NCI-H2196 treated with DMSO at 0.1 percent for 48 hours (cell line): ENCODE data around the gene SFXN2.
"Not testable (repeated sequence)": the region's sequence is repeated elsewhere in the genome, so short reads cannot be mapped to it uniquely, and the experiment has no call there.

Source experiments
- DNase-seq: peaks from one replicate; lab custom pipeline; 2025; ENCODE audit not compliant: unreplicated experiment; lab: John Stamatoyannopoulos, UW

The SFXN2 gene

DNA sequence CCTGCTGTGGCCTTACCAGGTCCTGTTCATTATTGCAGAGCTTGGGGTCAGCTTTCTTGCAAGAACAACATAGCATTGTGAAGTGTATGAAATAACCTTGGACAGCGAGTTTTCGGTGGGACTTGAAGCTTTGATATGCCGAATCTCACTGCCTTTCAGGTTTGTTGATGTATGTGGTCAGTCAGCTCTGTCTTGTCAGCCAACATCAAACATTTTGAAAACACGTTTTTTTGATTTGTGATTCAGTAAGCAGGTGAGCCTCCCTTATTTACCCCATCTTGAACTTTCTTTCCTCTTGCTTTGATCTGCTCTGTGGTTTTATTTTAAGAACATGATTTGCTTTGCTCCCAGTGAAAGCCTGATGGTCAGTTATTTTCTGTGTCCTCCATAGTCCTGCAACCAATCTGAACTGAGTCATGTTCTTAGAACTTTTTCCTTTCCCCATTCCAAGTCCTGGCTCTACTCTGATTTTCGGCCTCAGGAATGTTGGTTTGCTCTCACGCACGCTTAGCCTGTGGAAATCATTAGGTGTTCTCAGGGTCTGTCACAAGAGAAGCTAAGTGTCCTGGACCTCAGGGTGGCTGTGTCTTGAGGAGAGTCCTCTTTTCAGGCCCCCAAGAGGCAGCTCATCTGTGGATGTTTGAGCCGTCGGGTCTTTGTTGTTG, 38.0 kb downstream of the SFXN2 start:
- DNase-seq, result no peak

- no peak for DNase-seq
Observed at GRCh38 chr10:102752934-102753664, 38.7 kb downstream of the SFXN2 start.

- no peak for DNase-seq
Observed at GRCh38 chr10:102753718-102754117, 39.3 kb downstream of the SFXN2 start.

DNA sequence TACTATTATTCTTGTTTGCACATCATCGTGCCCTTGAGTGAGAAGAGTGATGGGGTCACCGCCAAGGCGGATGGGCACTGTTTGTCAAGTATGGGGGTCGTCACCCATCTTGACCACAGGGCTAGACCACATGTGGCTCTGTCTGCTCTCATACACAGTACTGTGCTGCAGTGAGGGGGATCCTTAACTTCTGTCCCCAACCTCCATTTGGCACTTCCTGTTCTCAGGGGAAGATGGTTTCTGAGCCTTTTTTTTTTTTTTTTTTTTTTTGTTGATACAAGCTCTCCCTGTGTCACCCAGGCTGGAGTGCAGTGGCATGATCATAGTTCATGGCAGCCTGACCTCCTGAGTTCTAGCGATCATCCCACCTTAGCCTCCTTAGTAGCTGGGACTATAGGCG, 42.9 kb downstream of the SFXN2 start:
- no peak for DNase-seq

DNA sequence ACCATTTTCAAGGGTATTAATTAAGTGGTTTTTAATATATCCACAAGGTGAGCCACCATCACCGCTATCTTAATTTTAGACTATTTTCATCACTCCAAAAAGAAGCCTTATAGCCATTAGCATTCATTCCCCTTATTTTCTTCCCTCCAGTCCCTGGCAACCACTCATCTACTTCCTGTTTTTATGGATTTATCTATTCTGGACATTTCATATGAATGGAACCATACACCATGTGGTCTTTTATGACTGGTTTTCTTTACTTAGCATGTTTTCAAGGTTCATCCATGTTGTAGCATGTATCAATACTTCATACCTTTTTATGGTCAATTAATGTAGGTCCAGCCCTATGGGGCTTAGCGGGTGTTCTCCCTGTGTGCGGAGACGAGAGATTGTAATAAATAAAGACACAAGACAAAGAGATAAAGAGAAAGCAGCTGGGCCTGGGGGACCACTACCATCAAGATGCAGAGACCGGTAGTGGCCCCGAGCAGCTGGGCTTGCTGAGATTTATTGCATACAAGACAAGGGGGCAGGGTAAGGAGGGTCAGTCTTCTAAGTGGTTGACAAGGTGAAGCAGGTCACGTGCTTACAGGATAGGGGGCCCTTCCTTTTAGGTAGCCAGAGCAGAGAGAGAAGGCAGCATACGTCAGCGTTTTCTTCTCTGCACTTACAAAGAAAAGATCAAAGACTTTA, 44.0 kb downstream of the SFXN2 start:
- DNase-seq, result no peak

DNA sequence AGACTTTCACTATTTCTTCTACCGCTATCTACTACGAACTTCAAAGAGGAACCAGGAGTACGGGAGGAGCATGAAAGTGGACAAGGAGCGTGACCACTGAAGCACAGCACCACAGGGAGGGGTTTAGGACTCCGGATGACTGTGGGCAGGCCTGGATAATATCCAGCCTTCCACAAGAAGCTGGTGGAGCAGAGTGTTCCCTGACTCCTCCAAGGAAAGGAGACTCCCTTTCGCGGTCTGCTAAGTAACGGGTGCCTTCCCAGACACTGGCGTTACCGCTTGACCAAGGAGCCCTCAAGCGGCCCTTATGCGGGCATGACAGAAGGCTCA, 44.5 kb downstream of the SFXN2 start:
- not testable (repeated sequence) for DNase-seq

DNA sequence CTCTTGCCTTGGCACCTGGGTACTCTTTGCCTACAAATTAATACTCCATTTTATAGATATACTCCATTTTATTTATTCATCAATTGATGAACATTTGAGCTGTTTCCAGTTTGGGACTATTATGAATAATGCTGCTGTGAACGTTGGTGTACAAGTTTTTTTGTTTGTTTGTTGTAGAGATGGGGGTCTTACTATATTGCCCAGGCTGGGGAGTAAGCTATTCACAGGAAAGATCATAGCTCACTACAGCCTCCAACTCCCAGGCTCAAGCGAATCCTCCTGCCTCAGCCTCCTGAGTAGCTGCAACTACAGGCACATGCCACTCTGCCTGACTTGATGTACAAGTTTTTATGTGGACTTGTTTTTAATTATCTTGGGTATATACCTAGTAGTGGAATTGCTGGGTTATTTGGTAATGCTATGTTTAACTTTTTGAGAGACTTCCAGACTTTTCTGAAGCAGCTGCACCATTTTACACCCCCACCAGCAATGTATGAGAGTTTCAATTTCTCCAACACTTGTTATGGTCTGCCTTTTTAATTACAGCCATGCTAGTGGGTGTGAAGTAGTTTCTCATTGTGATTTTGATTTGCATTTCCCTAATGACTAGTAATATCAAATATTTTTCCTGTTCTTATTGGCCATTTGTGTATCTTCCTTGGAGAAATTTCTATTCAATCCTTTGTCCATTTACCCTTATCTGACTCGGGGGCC, 45.2 kb downstream of the SFXN2 start:
- DNase-seq, result no peak

DNA sequence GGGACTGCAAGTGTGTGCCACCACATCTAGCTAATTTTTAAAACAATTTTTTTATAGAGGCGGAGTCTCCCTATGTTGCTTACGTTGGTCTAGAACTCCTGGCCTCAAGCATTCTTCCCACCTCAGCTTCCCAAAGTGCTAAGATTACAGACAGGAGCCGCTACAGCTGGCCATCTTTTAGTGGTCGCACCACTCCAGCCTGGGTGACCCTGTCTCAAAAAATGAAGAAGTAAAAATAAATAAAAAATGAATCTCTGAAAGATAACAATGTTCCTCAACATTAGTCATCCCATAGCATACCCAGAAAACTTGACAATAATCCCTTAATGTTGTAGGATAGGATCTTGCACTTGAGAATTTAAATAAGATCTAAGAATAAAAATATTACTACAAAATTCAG, 47.5 kb downstream of the SFXN2 start:
- no peak for DNase-seq

DNA sequence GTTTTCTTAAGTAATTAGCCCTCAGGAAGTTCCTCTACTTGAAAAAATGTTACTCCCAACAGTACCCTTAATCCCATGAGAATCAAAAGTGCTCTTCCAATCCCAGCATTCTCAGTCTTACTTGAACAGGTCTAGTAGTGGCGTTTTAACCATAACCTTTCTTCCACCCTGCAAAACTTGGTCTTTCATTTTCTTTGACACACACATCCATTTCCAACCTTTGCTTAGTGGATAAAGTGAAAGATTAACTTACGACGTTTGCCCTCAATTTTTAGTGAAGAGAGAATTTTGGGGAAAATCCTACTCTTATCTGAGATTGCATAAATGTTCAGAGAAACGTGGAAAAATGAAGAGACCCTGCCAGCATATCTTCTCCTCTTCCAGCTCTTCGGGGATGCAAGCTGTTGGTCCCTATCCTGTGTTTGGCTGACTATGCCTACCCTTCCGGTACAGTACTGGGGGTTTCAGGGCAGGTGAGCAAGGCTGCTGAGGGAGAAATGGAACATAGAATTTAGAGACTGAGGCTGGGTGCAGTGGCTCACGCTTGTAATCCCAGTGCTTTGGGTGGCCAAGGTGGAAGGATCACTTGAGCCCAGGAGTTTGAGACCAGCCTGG, 48.1 kb downstream of the SFXN2 start:
- no peak for DNase-seq

GRCh38 chr10:102763037-102763607, 48.7 kb downstream of the SFXN2 start:
- DNase-seq, result no peak

GRCh38 chr10:102764470-102765161, 50.2 kb downstream of the SFXN2 start:
- no peak for DNase-seq

DNA sequence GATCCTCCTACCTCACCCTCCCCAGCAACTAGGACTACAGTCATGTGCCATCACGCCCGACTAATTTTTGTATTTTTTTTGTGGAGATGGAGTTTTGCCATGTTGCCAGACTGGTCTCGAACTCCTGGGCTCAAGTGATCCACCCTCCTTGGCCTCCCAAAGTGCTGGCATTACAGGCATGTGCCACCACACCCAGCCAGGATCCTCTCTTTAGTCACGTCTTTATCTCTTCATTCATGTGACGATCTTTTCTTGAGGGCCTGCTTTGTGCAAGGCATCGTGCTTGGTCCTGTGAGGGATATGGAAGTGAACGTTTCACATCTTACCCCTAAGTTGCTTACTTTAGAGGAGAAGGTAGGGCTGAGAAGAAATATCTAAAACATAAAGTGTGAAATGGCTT, 50.9 kb downstream of the SFXN2 start:
- DNase-seq, result no peak

DNA sequence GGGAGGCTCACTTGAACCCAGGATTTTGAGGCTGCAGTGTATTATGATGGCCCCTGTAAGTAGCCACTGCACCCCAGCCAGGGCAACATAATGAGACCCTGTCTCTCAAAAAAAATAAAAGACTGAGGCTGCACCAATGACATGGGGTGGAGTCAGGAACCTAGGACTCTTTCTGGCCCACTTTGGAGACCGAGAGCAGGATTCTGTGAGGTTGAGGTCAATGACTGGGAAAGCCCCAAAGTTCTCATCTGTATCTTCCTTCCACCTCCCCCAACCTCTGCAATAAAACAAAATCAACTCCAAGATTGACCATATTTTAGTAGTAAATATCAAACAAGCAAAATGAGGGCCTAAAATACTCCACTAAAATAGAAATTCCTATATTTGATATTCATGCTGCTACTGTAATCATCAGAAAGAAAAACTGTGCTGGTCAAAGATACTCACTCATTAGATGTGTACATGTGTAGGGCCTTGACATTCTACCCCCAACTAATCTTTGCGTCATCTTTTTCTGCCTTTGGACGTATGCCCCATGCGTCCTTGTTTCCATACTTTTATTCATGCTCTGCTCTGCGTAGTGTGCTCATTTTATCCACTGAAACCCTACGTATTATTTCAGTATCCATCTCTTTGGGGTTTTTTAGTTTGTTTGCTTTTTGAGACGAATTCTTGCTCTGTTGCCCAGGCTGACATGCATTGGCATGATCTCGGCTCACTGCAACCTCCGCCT, 53.2 kb downstream of the SFXN2 start:
- DNase-seq, result no peak

GRCh38 chr10:102769375-102770107, 55.1 kb downstream of the SFXN2 start:
- DNase-seq, result no peak

DNA sequence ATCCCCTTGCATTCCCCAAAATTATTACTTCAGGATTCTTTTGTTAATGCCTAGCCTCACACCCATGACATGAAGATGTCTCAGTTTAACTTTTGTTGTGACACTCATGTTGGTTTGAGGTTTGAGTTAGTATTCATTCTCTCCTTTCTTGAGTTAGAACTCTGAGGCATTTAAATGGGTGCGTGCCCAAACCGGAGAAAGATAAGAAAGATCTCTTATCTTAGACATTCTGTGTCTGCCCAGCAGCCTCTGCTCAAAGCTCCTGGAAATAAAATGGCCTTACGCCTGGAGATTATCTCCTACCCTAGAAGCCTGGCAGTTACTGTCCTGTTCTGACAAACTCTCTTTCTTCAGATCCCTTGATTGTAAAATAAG, 55.7 kb downstream of the SFXN2 start:
- DNase-seq, result no peak

GRCh38 chr10:102770792-102771191, 56.4 kb downstream of the SFXN2 start:
- no peak for DNase-seq

DNA sequence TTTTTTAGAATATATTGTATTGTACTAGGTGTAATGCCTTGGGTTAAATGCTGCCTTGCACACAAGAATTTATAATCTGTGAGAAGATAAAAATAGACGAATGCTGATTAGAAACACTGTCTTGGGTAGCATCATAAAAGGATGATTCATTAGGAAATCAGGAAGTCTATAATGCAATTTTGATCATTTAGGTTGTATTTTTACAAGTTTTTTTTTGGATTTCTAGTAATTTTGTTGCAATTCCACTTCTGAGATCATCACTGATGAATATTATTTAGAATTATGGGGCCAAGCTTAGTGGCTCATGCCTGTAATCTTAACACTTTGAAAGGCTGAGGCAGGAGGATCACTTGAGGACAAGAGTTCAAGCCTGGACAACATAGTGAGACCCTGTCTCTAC, 58.9 kb downstream of the SFXN2 start:
- DNase-seq, result no peak

DNA sequence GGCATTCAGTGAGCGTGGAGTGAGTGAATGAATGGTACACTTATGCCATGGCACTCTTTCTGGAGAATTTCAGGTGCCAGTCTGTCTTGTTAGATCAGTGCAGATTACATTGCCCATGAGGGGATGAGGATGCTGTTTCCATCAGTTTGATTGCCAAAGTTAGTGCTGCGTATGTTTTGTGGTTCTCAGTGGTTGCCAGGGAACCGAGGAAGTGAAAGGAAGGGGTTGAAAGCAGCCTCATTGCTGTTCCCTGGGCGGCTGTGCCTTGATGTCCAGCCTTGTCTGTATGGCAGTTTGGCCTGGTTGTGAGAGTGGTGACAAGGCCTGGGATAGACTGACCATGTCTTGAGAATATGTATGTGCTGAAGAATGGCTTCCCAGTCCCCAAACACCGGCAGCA, 59.5 kb downstream of the SFXN2 start:
- no peak for DNase-seq
